ENCODE results near the gene HOXD12. TPM values are rescaled to one million over a fixed set of nuclear protein-coding genes. Genes with fewer than 3 reads are reported as not detected.

Gene HOXD12
- polyA plus RNA-seq, 1 donor, result 0.32 TPM

DNA sequence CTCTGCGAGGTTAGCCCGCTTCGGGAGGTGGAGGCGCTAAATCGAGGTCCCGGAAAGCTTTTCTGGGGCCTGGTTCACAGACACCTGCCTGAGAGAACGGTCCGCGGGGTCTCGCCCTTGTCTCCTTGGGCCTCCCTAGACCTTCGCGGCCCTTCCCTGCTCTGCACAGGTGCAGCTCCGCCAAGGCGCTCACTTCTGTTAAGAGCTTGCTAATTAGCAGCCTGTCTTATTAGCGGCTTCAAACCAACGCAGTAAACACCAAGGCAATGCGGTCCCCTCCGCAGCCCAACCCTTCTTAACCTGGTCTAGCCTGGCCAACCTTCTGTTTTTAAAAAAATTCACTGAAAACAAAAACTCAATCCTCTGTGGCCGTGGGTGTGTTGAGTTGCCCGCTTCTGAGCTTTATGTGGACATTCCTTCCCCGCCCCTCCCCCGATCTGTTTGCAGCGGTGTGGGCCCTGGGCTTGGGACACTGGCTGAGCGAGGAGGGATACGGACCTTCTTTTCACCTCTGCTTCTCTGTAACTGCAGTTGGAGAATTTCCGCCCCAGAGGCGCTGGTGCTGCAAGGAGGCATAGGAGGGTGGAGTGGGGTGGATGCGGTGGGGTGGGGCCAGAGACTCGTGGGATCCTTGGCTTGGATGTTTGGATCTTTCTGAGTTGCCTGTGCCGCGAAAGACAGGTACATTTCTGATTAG is 48.4 kb downstream of the HOXD12 start:
- DNase-seq, result no peak

DNA sequence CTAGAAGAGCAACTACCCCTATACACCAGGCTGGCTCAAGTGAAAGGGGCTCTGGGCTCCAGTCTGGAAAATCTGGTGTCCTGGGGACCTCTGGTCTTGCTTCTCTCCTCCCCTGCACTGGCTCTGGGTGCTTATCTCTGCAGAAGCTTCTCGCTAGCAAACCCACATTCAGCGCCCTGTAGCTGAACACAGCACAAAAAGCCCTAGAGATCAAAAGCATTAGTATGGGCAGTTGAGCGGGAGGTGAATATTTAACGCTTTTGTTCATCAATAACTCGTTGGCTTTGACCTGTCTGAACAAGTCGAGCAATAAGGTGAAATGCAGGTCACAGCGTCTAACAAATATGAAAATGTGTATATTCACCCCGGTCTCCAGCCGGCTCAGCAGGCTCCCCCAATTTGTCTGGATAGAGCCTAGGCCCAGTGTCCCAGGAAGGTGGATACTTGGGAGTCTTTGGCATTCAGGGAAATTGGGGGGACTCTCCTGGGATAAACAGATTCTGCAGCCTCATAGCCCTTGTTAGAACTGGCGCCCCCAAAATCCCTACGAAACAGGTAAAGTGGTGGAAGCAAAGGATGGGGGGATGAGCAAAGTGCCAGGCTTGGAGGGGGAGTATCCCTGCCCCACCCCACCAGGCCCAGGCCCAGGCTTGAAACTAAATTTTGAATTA is 49.3 kb downstream of the HOXD12 start:
- DNase-seq, result no peak

DNA sequence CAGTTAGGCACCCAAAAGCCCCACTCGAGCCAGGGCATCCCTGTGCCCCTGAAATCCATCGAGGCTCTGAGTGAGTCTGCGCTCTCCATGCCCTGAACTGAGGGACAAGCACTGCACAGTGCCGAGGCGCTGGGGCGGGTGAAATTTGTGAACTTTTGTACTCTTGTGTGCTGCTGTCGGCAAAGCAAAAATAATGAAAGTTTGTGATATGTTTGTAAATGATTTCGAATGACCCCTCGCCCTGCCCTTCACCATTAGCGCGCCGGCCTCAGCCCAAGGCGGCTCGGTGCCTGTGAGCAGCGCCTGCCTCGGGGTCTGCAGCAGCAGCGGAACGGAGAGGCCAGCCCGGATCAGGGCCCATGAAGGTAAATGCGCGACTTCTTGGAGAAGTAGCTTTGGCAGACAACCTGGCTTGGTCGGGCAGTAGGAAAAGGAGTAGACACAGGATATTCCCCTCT is 49.9 kb downstream of the HOXD12 start:
- no peak for DNase-seq

- no peak for DNase-seq
Observed at GRCh38 chr2:176149939-176150583, 50.5 kb downstream of the HOXD12 start.

DNA sequence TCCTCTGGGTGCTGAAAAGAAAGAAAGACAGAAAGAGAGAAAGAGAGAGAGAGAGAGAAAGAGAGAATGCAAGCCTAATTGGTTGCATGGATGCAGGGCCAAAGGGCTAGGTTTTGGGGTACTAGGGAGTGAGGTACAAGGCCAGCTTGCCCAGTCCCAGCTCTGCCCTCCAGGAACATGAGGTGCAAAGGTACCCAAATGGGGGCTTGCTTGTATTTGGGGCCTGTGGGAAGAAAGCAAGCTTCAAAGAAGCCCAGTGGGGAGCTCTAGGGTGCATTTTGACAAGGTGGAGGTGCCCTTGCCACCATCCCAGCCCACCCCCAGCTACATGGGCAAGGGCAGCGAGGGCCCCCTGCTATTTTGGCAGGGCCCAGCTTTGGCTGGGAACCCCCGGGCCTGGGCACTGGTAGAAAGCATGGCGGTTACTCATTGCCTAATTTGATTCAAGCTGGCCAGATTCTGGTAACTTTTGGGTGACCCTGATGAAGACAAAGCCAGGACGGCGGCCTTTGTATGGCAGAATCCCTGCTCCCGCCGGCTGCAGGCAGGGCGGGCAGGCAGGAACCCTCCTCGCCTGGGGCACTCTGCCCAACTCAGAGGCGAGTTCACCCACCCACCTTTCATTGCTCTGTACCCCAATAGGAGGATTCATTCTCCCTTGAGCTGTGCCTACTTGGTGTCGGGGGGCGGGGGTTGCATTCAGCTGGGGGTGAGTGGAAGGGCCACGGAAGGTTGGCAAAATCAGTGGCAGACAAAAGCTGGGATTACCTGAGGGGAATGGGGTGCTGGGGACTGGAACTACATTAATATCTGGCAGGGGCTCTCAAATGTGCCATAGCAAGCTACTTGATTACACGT is 51.2 kb downstream of the HOXD12 start:
- no peak for DNase-seq

DNA sequence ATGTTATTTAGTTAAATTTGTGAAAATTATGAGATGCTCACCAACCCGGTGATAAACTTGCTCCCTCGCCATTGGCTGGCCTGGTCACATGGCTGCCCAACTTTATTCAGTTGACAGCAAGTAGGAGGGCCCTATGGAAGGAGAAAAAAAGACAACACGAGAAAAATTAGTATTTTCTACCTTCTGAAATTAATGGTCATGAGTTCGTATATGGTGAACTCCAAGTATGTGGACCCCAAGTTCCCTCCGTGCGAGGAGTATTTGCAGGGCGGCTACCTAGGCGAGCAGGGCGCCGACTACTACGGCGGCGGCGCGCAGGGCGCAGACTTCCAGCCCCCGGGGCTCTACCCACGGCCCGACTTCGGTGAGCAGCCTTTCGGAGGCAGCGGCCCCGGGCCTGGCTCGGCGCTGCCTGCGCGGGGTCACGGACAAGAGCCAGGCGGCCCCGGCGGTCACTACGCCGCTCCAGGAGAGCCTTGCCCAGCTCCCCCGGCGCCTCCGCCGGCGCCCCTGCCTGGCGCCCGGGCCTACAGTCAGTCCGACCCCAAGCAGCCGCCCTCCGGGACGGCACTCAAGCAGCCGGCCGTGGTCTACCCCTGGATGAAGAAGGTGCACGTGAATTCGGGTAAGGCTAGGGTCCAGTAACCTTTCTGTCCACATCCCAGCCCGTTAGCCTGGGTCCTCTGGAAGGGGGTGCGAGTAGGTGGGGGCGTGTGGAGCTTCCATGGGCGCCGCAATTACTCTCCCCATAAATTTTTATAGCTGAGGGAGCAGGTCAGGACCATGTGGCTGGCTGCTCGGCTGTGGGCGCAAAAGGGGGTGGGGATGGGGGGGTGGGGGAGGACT is 52.1 kb downstream of the HOXD12 start, which contains the start of gene HOXD4:
TSS of gene HOXD4 (plus strand) at position 109 of the 846 bp plus-strand sequence. CDS start at position 193, 84 bp downstream.
- DNase-seq, result no peak

Other genes with a start within 250 kb of the HOXD12 start
- gene LNPK, start 97.5 kb upstream of the HOXD12 start, polyA plus RNA-seq (ENCODE audit: insufficient read length), result 25.7 TPM
- gene EVX2, start 15.8 kb upstream of the HOXD12 start, polyA plus RNA-seq (ENCODE audit: insufficient read length), result not detected
- gene HOXD13, start 7.1 kb upstream of the HOXD12 start, polyA plus RNA-seq (ENCODE audit: insufficient read length), result 0.20 TPM
- 63.7 TPM for gene HOXD11, start 7.5 kb downstream of the HOXD12 start, polyA plus RNA-seq (ENCODE audit: insufficient read length)
- gene HOXD10, start 17.0 kb downstream of the HOXD12 start, polyA plus RNA-seq (ENCODE audit: insufficient read length), result 220 TPM
- 84.0 TPM for gene HOXD9, start 22.9 kb downstream of the HOXD12 start, polyA plus RNA-seq (ENCODE audit: insufficient read length)
- 170 TPM for gene HOXD8, start 29.9 kb downstream of the HOXD12 start, polyA plus RNA-seq (ENCODE audit: insufficient read length)
- 60.4 TPM for gene HOXD4, start 51.8 kb downstream of the HOXD12 start, polyA plus RNA-seq (ENCODE audit: insufficient read length)
- 26.1 TPM for gene HOXD3, start 57.5 kb downstream of the HOXD12 start, polyA plus RNA-seq (ENCODE audit: insufficient read length)
- gene HOXD1, start 88.9 kb downstream of the HOXD12 start, polyA plus RNA-seq (ENCODE audit: insufficient read length), result 10.1 TPM
- gene MTX2, start 169.6 kb downstream of the HOXD12 start, polyA plus RNA-seq (ENCODE audit: insufficient read length), result 88.7 TPM